Right lobe of liver (tissue), 4 donors: ENCODE data around the gene DGKZ.

Source experiments
- POLR2A ChIP-seq: fragments of 450-650 bp; IDR thresholded peaks from one replicate; pipeline ENCODE4 v1.6.1; 2017; ENCODE audit warnings: antibody characterized with exemption, mild to moderate bottlenecking
- TF ChIP-seq, protein P1 (sequence below), 4 donors: fragments of 200-600 bp in 3 of 4; fragments of 450-650 bp in 1 of 4; IDR thresholded peaks; one replicate each; pipeline versions ENCODE4 v1.5.1 to v1.8.0; 2016 to 2022; ENCODE audit warnings: antibody characterized with exemption in 4 of 4, mild to moderate bottlenecking in 2 of 4
- donor health status: DM: no; HTN: no; CAD: no.
- donor health status: DM: no; HTN: no; CAD: no.
- donor health status: DM: no; HTN: yes; CAD: no.

DNA sequence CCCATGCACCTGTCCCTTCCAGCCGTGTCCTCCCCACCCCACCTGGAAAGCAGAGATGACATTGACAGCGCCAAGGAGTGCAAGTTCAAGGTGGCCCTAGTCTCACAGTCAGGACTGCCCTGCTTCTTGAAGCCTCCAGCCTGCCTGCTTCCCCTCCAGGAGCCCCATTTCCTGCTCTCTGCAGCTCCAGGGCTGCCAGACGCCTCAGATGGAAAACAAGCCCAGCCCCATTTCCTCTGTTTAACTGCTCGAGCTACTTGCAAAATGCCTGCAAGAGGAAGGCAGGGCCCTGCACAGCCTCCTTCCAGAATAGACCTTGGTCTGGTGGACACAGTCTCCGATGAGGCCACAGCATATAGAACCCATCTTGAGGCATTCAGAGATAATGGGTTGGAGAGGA is 5.0 kb upstream of the DGKZ start:
- TF ChIP-seq, protein P1, sequence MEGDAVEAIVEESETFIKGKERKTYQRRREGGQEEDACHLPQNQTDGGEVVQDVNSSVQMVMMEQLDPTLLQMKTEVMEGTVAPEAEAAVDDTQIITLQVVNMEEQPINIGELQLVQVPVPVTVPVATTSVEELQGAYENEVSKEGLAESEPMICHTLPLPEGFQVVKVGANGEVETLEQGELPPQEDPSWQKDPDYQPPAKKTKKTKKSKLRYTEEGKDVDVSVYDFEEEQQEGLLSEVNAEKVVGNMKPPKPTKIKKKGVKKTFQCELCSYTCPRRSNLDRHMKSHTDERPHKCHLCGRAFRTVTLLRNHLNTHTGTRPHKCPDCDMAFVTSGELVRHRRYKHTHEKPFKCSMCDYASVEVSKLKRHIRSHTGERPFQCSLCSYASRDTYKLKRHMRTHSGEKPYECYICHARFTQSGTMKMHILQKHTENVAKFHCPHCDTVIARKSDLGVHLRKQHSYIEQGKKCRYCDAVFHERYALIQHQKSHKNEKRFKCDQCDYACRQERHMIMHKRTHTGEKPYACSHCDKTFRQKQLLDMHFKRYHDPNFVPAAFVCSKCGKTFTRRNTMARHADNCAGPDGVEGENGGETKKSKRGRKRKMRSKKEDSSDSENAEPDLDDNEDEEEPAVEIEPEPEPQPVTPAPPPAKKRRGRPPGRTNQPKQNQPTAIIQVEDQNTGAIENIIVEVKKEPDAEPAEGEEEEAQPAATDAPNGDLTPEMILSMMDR (IDR thresholded peaks at IDR 0.05), result no peak
- TF ChIP-seq POLR2A, result no peak
